Karpas-422 (cell line): ENCODE results near the gene LIMK1. TPM values are rescaled to one million over a fixed set of nuclear protein-coding genes. Genes with fewer than 3 reads are reported as not detected.
A peak's percentile ranks its signal among the peaks of the same experiment; 100 is the strongest.

ENCODE experiments used
- DNase-seq: peaks from one replicate; pipeline ENCODE4 v3.0.0-alpha.2; 2015
- H2AFZ ChIP-seq: fragments of 200-600 bp; sonication (generic); 2 replicates; pipeline ENCODE4 v1.6.1; 2014; ENCODE audit warnings: antibody characterized with exemption, low read length, mixed read lengths
- H3K27ac ChIP-seq: fragments of 200-600 bp; sonication (generic); 2 replicates; pipeline ENCODE4 v1.5.1; 2014; ENCODE audit warnings: mild to moderate bottlenecking, low read length, moderate library complexity
- H3K27me3 ChIP-seq: fragments of 200-600 bp; sonication (generic); 2 replicates; pipeline ENCODE4 v1.6.1; 2014; ENCODE audit warnings: low read length, mixed read lengths
- H3K36me3 ChIP-seq: fragments of 200-600 bp; sonication (generic); 2 replicates; pipeline ENCODE4 v1.6.1; 2014; ENCODE audit warnings: low read length, mixed read lengths; ENCODE audit not compliant: insufficient read depth
- H3K4me1 ChIP-seq: fragments of 200-600 bp; sonication (generic); 2 replicates; pipeline ENCODE4 v1.6.1; 2014; ENCODE audit warnings: mild to moderate bottlenecking, low read length, mixed read lengths
- H3K4me2 ChIP-seq: fragments of 200-600 bp; sonication (generic); 2 replicates; pipeline ENCODE4 v1.6.1; 2014; ENCODE audit warnings: low read length, low read depth, mild to moderate bottlenecking; ENCODE audit not compliant: poor library complexity, severe bottlenecking
- H3K4me3 ChIP-seq: fragments of 200-600 bp; sonication (generic); 2 replicates; pipeline ENCODE4 v1.5.1; 2014; ENCODE audit warnings: mild to moderate bottlenecking, antibody characterized with exemption, low read length, mixed read lengths
- H3K79me2 ChIP-seq: fragments of 200-600 bp; sonication (generic); 2 replicates; pipeline ENCODE4 v1.6.1; 2014; ENCODE audit warnings: mild to moderate bottlenecking, low read length, mixed read lengths
- H3K9ac ChIP-seq: fragments of 200-600 bp; sonication (generic); 2 replicates; pipeline ENCODE4 v1.6.0; 2014; ENCODE audit warnings: low read length
- H3K9me2 ChIP-seq: fragments of 200-600 bp; sonication (generic), shearing (Covaris generic); replicated peaks from 2 replicates; pipeline ENCODE4 v1.6.0; 2014; ENCODE audit warnings: mild to moderate bottlenecking, low read length, moderate library complexity; ENCODE audit not compliant: insufficient read depth
- H3K9me3 ChIP-seq: fragments of 300-700, 200-600 bp; sonication (generic); 2 replicates; pipeline ENCODE4 v1.6.1; 2014; ENCODE audit warnings: low read length, mixed read lengths
- H4K20me1 ChIP-seq: fragments of 200-600 bp; sonication (generic); 2 replicates; pipeline ENCODE4 v1.6.1; 2014; ENCODE audit warnings: mild to moderate bottlenecking, antibody characterized with exemption, low read length, low read depth; ENCODE audit not compliant: insufficient read depth
- total RNA-seq: library from RNA; depleted of rRNA; stranded (reverse); fragments of >200 nt; shearing (Covaris generic); gene quantifications from 2 replicates; pipeline ENCODE4 v1.2.3, GENCODE V29; 2014; ENCODE audit warnings: low replicate concordance

LIMK1 gene
- total RNA-seq, 1 experiment from 2014 or later: 44.7 TPM

GRCh38 chr7:74097937-74098614, 14.5 kb downstream of the LIMK1 start:
- H3K4me2 ChIP-seq: no peak overlapping the region
- H4K20me1 ChIP-seq: no peaks in the 10 kb centered on the region; the same call in 1 of the 2 replicates
- no peak overlapping the region for H3K9ac ChIP-seq
- peaks cover 21% of the 10 kb centered on the region for H3K36me3 ChIP-seq
- H3K9me2 ChIP-seq: no peaks in the 10 kb centered on the region
- no peak overlapping the region for H3K27ac ChIP-seq
- no peaks in the 10 kb centered on the region; the same call in 1 of the 2 replicates for H3K79me2 ChIP-seq
- H3K4me3 ChIP-seq: no peak overlapping the region
- DNase-seq: no peak
- peaks cover 60% of the 10 kb centered on the region for H3K4me1 ChIP-seq
- H3K9me3 ChIP-seq: no peaks in the 10 kb centered on the region
- H2AFZ ChIP-seq: no peak overlapping the region
- H3K27me3 ChIP-seq: no peaks in the 10 kb centered on the region

- Histone ChIP-seq H3K79me2 (no peaks in the 10 kb centered on the region; the same call in 1 of the 2 replicates), H4K20me1 (no peaks in the 10 kb centered on the region; the same call in 1 of the 2 replicates), H3K9me3 (no peaks in the 10 kb centered on the region), H3K27ac (peak overlapping the region; percentile 98; the same call in 1 of the 2 replicates), H3K4me2 (no peak overlapping the region), H3K4me3 (no peak overlapping the region), H3K27me3 (no peaks in the 10 kb centered on the region), H3K36me3 (peaks cover 28% of the 10 kb centered on the region), H3K9ac (no peak overlapping the region), H3K4me1 (peaks cover 57% of the 10 kb centered on the region), H3K9me2 (no peaks in the 10 kb centered on the region), H2AFZ (no peak overlapping the region)
- DNase-seq: no peak
Observed at GRCh38 chr7:74099031-74099430, 15.4 kb downstream of the LIMK1 start.

GRCh38 chr7:74101061-74101681, 17.6 kb downstream of the LIMK1 start:
- Histone ChIP-seq H3K36me3 (peaks cover 32% of the 10 kb centered on the region), H3K4me3 (peak overlapping the region; percentile 37), H3K27ac (peak overlapping the region; percentile 98), H4K20me1 (no peaks in the 10 kb centered on the region), H3K4me1 (peaks cover 55% of the 10 kb centered on the region), H3K4me2 (peak overlapping the region; percentile 76), H3K79me2 (no peaks in the 10 kb centered on the region), H3K9me3 (no peaks in the 10 kb centered on the region), H3K27me3 (no peaks in the 10 kb centered on the region), H3K9ac (peak overlapping the region; percentile 38), H3K9me2 (no peaks in the 10 kb centered on the region), H2AFZ (no peak overlapping the region)
- DNase-seq: peak; percentile 98

- Histone ChIP-seq H2AFZ (no peak overlapping the region), H3K4me1 (peaks cover 55% of the 10 kb centered on the region), H3K4me3 (no peak overlapping the region), H3K79me2 (no peaks in the 10 kb centered on the region), H3K36me3 (peaks cover 21% of the 10 kb centered on the region), H4K20me1 (no peaks in the 10 kb centered on the region), H3K9me2 (no peaks in the 10 kb centered on the region), H3K27ac (peak overlapping the region; percentile 98), H3K9me3 (no peaks in the 10 kb centered on the region), H3K27me3 (no peaks in the 10 kb centered on the region), H3K9ac (no peak overlapping the region), H3K4me2 (peak overlapping the region; percentile 76)
- no peak for DNase-seq
Observed at GRCh38 chr7:74103219-74103772, 19.7 kb downstream of the LIMK1 start.

- H3K9ac ChIP-seq: no peak overlapping the region
- H3K4me1 ChIP-seq: peaks cover 49% of the 10 kb centered on the region
- H3K27me3 ChIP-seq: no peaks in the 10 kb centered on the region
- H2AFZ ChIP-seq: no peak overlapping the region
- H3K27ac ChIP-seq: 0 out of 2 replicates have a peak overlapping the region, but pooled peaks have one; percentile 47
- H3K4me3 ChIP-seq: no peak overlapping the region
- H3K79me2 ChIP-seq: no peaks in the 10 kb centered on the region
- no peak for DNase-seq
- no peak overlapping the region for H3K4me2 ChIP-seq
- peaks cover 22% of the 10 kb centered on the region for H3K36me3 ChIP-seq
- H3K9me2 ChIP-seq: no peaks in the 10 kb centered on the region
- no peaks in the 10 kb centered on the region for H4K20me1 ChIP-seq
- no peaks in the 10 kb centered on the region for H3K9me3 ChIP-seq
Observed at GRCh38 chr7:74104702-74105101, 21.1 kb downstream of the LIMK1 start.

- Histone ChIP-seq H3K4me3 (no peak overlapping the region), H3K36me3 (peaks cover 25% of the 10 kb centered on the region)
Observed at GRCh38 chr7:74105992-74106391, 22.4 kb downstream of the LIMK1 start.

GRCh38 chr7:74106846-74107245, 23.2 kb downstream of the LIMK1 start:
- Histone ChIP-seq H3K4me2 (no peak overlapping the region), H3K36me3 (peaks cover 25% of the 10 kb centered on the region), H3K9ac (no peak overlapping the region), H3K9me2 (no peaks in the 10 kb centered on the region), H3K4me3 (no peak overlapping the region), H3K27ac (no peak overlapping the region), H3K27me3 (no peaks in the 10 kb centered on the region), H3K79me2 (no peaks in the 10 kb centered on the region), H2AFZ (no peak overlapping the region), H4K20me1 (no peaks in the 10 kb centered on the region), H3K9me3 (no peaks in the 10 kb centered on the region), H3K4me1 (peaks cover 29% of the 10 kb centered on the region)
- no peak for DNase-seq

More at GRCh38 chr7:74105992-74106391, 22.4 kb downstream of the LIMK1 start:
- H3K4me2 ChIP-seq: no peak overlapping the region
- no peak overlapping the region for H3K9ac ChIP-seq
- no peaks in the 10 kb centered on the region for H3K9me2 ChIP-seq
- no peaks in the 10 kb centered on the region for H3K27me3 ChIP-seq
- H4K20me1 ChIP-seq: no peaks in the 10 kb centered on the region
- no peak for DNase-seq
- H2AFZ ChIP-seq: no peak overlapping the region
- no peak overlapping the region for H3K27ac ChIP-seq
- peaks cover 37% of the 10 kb centered on the region for H3K4me1 ChIP-seq
- H3K79me2 ChIP-seq: no peaks in the 10 kb centered on the region
- no peaks in the 10 kb centered on the region for H3K9me3 ChIP-seq

GRCh38 chr7:74115326-74115725, 31.7 kb downstream of the LIMK1 start:
- Histone ChIP-seq H3K79me2 (no peaks in the 10 kb centered on the region), H3K4me3 (no peak overlapping the region), H3K4me1 (peaks cover 5% of the 10 kb centered on the region), H3K27me3 (no peaks in the 10 kb centered on the region), H3K4me2 (no peak overlapping the region), H3K9me3 (no peaks in the 10 kb centered on the region), H3K9me2 (no peaks in the 10 kb centered on the region), H3K27ac (no peak overlapping the region), H3K36me3 (peaks cover 10% of the 10 kb centered on the region; the same call in 1 of the 2 replicates), H4K20me1 (0 out of 2 replicates have a peak, but pooled peaks cover 3% of the 10 kb centered on the region), H2AFZ (no peak overlapping the region), H3K9ac (no peak overlapping the region)
- DNase-seq: no peak
